ENCODE data around the gene SLC45A3. TPM values are rescaled to one million over a fixed set of nuclear protein-coding genes. Genes with fewer than 3 reads are reported as not detected.
"Not testable (repeated sequence)": the region's sequence is repeated elsewhere in the genome, so short reads cannot be mapped to it uniquely, and the experiment has no call there.

The SLC45A3 gene
- total RNA-seq, 1 donor from 2014 or later: 1.2 TPM

DNA sequence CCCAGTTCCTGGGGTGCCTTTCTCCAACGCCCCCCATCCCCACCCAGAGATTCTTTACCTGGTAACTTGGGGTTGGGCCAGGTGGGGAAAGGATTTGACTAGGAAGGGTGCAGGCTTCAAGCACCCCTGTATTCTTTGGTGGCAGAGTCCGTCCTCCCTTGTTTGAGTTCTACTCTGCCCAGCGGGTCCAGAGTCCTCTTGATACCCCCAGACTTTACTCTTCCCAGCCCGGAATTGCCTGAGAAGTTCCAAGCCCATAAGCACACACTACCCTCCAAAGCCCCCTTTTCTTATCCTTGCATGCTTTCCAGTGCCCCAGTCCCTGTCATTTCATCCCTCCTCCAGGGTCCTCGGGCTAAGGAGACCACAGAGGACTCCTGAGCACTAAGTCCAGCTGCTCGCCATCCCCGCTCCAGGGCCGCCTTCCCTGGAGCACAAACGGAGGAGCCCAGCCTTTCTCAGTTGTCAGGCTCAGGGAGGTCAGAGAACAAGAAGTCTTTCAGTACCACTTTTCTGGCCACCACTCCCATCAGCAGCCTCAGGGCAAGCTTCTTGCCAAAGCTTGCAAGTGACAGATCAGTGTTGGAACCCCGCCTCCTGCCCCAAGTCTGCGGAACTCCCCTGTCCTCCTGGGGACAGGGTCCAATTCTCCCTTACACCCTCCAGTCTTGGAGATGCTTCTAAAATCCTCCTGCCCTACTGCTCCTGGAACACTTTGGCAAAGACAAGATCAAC is 12.2 kb downstream of the SLC45A3 start:
- ATAC-seq: no peak

DNA sequence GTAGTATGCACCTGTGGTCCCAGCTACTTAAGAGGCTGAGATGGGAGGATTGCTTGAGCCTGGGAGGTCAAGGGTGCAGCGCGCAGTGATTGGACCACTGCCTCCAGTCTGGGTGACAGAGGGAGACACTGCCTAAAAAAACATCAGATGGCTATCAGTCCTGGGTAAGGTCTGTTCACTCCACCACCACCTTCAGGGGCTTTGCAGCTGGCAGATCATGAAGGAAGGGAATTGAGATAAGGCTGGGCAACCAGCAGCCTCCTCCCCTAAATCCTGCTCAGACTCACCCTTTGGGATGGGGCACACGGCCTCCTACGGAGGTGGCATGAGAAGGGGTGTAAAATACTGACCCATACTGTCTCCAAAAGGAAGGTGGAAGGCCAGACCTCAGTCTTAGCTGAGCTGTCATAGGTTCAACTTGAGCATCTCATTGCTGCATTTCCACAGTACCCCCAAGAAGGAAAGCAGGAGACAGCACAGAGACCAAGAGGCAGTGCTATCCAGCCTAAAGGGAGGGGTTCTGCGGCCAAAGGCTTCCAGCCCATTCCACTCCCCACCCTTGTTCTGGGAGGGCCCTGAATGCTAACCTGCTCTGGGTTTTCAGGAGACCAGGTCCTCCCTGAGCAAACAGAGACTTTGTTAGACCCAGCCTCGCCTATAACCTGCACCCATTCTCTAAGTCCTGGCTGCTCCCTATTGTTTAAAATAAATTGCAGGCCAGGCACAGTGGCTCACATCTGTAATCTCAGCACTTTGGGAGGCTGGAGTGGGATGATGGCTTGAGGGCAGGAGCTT is 13.7 kb downstream of the SLC45A3 start:
- ATAC-seq: no peak

DNA sequence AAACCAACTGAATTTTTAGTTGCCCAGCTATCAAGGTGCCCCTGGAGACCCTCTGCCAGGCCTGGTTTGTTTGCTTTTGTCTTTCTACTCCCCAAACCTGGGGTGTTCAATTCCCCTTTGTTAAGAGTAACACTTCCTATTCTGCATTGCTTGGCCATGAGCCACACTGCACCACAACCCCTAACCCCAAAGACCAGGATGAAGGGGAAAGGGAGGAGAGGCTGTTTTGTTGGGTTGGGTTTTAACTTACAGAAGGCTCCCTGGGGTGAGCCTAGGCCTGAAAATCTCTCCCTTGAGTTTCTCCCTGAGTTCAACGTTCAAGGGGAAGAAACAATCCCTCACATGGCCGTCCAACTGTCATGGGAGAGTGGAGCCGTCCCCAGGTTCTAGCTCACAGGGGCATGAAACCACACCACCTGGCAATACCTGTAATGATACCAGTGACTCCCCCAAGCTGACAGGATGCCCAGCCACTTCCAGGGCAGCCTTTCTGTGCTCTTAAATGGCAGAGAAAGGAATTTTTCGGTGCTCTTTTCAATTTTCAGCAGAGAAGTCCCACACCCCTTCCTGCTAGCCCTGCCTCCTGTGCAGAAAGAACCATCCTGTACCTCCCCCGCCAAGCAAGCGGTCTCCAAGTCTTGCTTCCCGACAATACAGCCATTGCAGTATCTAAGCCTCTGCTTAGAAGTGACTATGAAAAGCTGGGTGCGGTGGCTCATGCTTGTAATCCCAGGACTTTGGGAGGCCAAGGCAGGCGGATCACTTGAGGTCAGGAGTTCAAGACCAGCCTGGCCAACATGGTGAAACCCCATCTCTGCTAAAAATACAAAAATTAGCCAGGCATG is 14.9 kb downstream of the SLC45A3 start:
- ATAC-seq: no peak

DNA sequence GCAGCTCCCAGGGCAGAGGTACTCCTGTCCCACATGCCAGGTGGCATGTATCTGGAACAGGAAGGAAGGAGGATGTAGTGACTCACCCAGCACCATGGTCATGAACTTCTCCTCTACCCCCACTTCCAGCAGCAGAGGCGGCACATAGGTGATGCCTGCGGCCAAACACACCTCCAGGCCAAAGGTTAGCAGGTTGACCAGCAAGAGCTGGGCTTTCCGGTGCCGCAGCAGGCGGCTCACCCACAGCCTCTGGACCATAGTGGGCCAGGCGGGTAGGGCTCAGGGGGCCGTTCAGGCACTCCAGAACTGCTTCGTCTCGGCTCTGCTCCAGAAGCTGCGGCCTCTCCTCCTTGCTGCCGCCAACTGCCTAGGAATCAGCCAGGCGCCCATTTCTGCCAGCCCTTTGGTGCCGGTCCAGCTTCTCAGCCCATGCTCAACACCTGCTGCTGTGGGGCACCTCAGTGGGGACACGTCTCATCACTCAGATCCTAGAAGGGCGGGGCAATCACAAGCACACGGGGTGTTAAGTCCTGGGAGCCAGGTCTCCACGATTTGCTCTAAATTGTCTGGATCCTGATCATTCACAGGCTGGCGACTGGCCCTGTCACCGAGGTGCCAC is 15.8 kb downstream of the SLC45A3 start:
- peak; percentile 66 for ATAC-seq

DNA sequence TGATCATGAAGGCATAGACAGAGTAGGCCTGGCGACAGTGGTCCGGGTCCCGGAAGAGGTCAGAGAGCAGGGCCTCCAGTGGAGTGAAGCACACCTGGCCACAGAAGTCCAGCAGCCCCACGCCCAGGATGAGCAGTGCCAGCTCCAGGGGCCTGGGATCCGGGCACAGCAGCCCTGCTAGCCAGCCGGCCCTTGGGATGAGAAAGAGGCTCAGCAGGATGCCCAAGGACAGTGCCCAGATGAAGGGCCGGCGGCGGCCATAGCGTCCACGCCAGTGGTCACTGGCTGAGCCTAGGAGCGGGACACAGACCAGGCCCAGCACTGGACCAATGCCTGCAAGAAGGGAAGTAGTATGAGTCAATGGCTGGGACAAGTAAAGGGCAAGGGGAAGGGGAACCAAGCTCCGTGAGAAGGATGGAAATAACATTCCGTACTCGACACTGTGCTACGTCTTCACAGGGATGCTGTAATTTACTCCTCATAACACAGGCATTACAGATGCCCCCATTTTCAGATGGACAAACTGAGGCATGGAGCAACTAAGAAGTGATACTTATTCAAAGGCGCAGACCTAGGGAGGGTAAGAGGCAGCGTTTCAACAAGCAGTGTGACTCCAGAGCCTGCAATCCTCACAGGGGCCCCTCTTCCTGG is 16.9 kb downstream of the SLC45A3 start:
- ATAC-seq: no peak

DNA sequence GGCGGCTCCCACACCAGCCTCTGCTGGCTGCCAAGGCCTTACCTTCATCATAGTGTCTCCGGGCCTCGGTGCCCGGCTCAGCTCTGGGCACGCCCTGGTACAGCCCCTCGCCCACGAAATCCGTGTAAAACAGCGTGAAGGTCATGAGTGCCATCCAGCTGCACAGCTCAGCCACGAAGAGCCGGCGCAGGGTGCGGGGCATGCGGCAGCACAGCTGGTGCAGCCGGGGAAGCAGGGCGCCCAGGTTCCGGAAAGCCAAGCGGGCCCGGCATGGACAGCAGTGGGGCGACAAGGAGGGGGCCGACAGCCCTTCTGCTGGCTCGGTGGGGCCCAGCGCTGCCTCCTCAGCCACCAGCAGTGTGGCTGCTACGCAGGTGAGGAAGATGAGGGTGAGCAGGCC is 17.5 kb downstream of the SLC45A3 start:
- no peak for ATAC-seq

- ATAC-seq: no peak
Measured at GRCh38 chr1:205662135-205662738, 18.1 kb downstream of the SLC45A3 start.

- no peak for ATAC-seq
Measured at GRCh38 chr1:205661429-205662134, 18.7 kb downstream of the SLC45A3 start.

DNA sequence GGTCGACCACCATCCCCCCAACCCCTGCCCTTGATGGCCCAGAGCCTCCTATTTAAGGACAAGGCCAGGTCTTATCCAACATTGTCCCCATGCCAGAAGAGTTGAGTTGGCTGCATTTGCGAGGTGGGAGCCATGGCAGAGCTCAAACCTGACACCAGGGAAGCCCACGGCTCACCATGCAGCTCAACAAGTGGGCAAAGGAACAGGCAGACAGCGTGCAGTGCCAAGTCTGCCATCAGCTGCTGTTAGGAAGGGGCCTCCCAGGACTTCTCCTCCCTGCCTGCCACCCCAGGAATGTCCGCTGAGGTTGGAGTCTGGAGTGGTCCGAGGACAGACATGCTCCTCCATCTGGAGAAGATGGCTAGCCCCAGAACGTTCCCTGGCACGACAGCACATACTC is 19.9 kb downstream of the SLC45A3 start:
- ATAC-seq: no peak

DNA sequence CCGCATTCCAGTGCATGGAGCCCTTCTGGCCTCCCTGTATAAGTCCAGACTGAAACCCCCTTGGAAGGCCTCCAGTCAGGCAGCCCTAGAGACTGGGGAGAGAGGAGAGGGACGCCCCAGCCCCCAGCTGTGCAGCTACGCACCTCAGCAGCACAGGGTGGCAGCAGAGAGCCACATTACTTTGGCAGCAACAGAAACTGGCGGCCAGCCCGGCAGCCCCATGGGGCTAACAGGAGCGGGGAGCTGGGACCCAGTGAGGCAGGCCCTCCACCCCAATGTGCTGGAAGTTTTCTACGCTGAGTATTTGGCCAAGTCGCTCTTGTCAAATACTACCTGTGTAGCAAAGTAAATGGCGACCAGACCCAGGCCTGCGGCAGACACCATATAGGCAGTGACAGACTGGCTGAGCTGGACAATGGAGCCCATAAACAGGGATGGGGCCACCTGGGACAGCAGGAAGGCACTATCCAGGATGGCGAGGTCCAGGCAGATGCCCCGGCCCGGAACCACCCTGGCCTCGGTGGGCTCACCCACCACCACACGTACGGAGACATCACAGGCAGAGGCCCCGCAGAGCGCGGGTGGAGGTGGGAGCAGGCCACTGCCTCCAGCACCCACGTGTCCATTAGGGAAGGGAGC is 21.2 kb downstream of the SLC45A3 start:
- ATAC-seq: peak; percentile 79

- ATAC-seq: no peak
Measured at GRCh38 chr1:205656236-205656635, 24.1 kb downstream of the SLC45A3 start.

GRCh38 chr1:205652984-205653383 is 27.3 kb downstream of the SLC45A3 start:
- ATAC-seq: no peak

DNA sequence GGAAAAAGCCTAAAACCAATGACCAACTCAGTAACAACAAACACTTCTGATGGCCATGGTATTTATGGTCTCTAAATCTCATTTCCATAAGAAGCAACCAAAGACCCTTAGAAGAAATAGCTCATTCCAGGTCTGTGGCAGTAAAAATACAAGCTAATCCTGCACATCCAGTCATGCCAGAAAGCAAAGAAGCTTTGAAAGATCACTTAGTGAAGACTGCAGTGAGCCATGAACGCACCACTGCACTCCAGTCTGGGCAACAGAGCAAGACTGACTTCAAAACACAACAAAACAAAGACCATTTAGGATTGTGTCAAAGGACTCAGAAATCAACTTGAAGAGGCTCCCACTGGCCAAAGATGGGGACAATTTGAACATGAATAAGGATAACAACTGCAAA is 30.1 kb downstream of the SLC45A3 start:
- ATAC-seq: no peak

DNA sequence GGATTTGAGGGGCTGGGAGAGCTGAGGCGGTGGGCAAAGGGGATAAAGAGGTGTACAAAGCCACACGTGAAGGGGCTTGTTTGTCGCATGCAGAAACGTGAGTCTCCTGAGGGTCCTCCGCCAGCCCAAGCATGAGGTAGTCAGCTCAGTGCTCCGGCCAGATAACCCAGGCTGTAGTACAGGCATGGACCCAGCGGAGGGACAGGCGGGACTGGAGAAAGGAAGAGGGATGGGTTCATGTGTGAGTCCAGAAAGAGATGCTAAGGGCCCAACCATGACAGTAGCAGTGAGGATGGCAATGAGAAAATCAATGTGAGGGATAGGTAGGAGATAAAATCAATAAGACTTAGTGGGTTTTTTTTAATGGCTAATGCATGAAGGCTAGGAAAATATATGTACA is 34.8 kb downstream of the SLC45A3 start:
- no peak for ATAC-seq

- ATAC-seq: no peak
Measured at GRCh38 chr1:205642679-205643307, 37.5 kb downstream of the SLC45A3 start.

- no peak for ATAC-seq
Measured at GRCh38 chr1:205639567-205639966, 40.7 kb downstream of the SLC45A3 start.

GRCh38 chr1:205637854-205638468 is 42.3 kb downstream of the SLC45A3 start:
- no peak for ATAC-seq

DNA sequence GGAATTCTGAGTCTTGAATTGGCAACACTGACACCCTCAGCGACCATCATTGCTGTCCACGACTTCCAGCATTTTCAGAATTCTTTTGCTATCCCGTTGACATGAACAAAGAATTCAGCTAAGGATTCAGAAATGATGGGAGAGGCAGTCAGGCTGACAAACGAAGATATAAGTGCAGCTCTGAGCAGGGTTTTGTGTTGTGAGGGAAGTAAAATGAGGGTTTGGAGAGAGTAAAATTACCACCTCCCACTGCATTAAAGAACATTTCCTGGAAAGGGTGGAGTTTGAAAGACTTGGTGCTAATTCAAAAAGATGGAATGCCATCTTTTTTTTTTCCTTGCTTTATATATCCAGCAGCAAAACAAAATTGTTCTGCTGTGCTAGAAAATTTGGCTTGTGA is 43.6 kb downstream of the SLC45A3 start:
- ATAC-seq: no peak

DNA sequence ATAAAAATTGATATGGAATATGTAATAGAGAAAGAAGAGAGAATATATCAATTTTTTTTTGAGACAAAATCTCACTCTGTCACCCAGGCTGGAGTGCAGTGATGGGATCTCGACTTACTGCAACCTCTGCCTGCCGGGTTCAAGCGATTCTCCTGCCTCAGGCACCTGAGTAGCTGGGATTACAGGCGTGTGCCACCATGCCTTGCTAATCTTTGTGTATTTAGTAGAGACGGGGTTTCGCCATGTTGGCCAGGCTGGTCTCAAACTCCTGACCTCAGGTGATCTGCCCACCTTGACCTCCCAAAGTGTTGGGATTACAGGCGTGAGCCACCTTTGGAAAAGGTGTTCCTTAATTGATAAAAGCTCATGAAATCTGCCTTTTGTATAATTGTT is 44.2 kb downstream of the SLC45A3 start:
- not testable (repeated sequence) for ATAC-seq
